HG02798 (cell line): Measurements from ENCODE around the gene C1orf94.

ENCODE experiments used
- ATAC-seq: cut with Tn5 transposase; IDR thresholded peaks from one replicate; pipeline ENCODE4 v1.9.1; 2021; ENCODE audit warnings: mild to moderate bottlenecking; ENCODE audit not compliant: unreplicated experiment, poor library complexity

Gene C1orf94, protein sequence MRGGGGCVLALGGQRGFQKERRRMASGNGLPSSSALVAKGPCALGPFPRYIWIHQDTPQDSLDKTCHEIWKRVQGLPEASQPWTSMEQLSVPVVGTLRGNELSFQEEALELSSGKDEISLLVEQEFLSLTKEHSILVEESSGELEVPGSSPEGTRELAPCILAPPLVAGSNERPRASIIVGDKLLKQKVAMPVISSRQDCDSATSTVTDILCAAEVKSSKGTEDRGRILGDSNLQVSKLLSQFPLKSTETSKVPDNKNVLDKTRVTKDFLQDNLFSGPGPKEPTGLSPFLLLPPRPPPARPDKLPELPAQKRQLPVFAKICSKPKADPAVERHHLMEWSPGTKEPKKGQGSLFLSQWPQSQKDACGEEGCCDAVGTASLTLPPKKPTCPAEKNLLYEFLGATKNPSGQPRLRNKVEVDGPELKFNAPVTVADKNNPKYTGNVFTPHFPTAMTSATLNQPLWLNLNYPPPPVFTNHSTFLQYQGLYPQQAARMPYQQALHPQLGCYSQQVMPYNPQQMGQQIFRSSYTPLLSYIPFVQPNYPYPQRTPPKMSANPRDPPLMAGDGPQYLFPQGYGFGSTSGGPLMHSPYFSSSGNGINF

DNA sequence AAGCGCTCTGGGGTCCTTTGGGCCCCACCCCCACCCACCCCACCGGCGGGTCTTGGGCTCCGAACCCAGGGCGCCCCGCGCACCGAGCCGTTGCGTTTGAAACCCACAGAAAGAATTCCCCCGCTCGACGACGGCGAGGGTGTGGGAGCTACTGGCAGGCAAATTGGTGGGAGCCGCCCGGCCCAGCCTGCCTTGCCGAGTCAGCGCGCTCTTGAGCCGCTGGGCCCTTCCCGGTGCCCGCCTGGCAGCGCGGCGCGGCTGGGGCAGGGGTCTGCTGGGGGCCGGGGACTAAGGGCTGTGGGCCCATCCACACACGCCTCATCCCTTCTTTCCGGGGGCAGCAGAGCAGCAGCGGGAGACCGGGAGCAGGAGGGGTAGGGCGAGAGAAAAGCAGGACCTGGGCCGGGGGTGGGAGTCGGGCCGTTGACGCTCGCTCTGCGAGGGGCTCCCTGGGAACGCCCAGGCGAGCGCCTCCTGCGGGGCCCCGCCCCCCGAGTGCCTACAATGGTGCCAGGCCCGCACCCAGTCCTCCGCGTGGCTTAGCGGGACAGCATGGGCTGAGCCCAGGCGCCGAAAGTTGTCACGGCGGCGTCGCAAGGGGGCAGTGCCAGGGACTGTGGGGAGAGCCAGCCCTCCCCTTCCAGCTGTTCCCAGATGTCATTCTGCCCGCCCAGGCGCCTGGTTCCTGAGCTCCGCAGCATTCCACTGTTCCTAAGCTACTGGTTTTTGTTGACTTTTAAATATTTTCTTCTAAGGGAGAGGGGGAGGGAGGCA, at the start of gene C1orf94:
Gene C1orf94, plus strand, starts transcription at position 78 of the 774 bp plus-strand sequence. CDS start 883 bp downstream, outside the sequence.
- no peak for ATAC-seq

DNA sequence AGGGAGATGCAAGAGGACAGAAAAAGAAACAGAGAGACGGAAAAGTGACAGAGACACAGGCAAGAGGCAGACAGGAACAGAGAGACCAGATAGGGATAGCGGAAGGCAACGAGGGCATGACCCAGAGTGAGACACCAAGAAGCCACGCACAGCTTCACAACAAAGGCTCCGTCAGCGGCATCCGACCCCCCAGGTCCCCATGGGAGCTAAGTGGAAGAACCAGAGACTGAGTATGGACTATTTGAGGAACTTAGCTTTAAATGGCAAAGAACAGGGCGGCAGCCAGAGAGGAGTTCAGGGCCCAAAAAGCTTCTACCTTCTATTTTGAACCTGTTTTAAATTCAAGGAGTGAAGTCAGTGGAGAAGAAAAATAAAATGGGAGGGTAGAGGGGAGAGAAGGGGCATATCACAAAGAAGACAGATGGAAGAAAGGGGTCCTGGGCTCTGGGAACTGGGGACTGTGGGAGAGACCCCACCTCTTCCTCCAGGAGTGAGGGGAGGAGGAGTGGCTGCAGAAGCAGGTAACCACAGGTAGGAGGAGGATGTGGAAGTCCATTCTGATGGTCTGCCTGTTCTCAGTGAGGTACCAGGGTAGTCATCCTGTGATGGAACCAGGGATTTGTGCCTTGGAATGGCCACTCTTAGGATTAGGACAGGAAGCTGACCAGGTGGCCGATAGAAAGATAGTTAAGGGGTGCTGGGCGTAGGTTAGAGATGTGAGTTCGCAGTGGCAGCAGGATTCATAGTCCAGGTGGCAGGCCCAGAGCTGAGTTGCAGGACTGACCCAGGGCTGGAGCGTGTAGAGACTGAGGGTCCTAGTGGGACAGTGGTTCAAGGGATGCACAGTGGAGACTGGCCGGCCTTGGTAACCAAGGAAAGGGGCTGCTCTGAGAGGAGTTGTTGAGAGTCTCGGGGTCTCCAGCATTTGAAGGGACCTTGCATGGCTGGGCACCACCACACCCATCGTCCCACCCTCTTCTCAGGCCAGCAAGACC, 49.4 kb upstream of the C1orf94 start:
- no peak for ATAC-seq

DNA sequence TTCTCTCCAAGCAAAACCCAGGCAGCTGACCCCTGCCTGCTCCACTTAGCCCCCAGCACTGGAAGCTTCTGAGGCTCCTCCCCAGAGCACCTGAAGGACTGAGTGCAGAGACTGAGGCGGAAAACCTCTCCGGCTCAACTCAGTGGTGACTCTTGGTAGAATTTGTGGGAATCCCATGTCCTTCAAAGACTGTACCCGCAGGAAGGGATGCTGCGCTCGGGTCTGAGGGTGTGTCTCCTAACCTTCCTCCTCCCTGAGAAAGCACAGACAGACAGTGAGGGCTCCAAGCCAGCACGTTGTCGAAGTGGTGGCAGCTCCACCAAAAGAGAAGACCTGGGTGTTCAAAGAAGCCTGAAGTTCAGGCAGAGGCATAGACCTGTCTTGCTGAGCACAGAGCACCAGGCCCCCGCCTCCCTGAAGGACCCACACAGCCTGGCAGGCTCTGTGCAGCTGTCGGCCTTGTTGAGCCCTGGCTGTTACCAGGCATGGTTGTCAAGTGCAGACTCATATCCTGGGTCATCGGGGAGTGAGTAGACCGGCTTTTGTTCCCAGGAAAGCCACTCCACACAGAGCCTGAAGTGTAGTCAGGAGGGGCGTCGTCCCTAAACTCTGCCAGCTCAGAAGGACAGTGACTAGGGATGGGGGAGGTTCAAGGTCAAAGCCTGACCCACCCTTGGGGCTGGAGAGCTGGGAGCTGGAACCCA, 48.4 kb upstream of the C1orf94 start:
- ATAC-seq = no peak

DNA sequence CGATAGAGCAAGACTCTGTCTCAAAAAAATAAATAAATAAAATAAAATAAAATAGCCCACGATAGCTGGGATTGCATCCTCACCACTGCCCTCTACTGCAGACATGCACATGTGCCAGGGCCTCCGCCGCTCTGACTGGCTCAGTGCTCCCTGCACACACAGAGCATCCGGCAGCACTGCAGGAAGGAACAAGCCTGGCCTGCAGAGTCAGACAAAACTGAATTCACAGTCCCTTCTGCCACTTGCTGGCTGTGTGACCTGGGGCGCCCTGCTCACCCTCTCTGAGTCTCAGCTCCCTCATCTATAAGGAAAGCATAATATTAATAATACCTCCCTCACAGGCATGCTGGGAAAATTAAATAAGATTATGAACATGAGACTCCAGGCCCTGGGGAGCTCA, 47.1 kb upstream of the C1orf94 start:
- no peak for ATAC-seq

DNA sequence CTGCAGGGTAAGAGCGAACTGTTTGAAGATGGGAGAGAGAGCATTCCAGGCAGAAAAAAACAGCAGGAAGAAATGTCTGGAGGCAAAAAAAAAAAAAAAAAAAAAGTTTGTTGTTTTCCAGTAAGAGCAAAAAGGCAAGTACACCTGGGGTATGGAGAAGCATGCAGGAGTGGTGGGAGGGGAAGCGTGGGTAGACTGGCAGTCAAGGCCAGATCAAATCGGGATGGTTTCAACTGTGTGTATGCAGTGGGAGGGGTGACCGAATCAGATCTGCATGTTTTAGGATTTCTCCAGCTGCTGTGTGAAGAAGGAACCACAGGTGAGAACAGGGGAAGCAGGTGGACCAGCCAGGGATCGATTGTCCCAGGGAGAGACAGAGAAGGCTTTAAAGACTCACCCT, 46.4 kb upstream of the C1orf94 start:
- ATAC-seq = no peak

DNA sequence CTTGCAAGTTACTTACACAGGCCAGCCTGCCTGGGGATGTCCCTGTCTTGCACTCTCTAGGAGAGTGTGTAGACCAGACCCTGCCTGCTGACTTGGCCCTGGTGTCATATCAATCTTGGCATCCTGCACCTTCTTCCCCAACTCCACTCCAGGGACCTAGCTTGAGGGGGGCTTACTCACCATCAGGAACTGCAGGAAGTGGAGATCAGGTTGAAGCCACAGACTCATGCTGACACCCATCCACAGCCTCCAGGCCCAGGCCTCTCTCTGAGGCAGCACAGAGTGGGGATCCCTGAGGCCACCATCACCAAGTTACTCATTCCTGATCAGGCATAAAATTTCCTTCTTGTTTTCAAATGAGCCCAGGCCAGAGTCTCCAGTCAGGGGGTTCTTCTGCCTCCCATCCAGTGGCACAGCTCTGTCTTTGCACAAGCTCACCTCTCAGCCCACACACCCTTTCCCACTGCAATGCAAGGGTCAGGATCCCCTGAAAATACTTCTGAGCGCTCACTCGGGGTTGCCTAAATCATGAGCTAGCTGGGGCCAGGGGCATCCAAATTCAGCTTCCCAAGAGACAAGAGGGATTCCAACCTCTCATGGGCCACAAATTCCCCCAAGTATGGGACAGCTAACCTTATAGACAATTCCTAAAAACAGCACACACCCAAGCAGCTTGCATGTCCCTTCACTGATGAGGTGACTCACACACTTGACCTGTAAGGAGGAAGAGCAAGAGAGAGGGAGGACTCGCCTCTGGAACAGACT, 45.1 kb upstream of the C1orf94 start:
- no peak for ATAC-seq

DNA sequence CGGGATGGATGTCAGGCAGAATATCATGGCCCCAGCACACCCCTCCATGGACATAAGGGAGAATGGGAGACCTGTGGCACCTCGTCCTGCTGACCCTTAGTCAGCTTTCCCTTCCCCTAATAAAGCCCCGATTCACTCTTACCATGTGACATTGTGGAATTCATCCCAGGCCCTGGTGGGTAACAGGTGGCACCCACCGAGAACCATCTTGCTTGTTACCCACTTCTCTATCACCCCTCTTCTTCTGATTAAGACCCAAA, 44.6 kb upstream of the C1orf94 start:
- ATAC-seq = no peak

DNA sequence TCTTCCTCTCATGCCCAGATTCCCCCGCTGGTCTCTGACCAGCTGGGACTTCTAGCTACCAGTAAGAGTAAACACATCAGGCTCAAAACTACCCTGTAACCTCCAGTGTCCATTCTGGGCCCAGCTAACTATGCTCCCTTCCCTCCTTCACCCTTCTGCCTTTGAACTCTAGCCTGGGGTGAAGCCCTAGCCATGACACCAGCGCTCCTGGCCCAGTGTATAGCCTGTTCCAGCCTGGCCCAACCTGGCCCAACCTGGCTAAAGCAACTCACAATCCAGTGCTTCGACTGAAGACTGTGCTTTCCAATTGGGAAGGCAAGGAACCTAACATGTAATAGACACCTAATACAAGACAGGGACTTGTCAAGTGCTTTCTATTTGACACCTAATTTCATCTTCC, 39.3 kb upstream of the C1orf94 start:
- ATAC-seq = no peak

DNA sequence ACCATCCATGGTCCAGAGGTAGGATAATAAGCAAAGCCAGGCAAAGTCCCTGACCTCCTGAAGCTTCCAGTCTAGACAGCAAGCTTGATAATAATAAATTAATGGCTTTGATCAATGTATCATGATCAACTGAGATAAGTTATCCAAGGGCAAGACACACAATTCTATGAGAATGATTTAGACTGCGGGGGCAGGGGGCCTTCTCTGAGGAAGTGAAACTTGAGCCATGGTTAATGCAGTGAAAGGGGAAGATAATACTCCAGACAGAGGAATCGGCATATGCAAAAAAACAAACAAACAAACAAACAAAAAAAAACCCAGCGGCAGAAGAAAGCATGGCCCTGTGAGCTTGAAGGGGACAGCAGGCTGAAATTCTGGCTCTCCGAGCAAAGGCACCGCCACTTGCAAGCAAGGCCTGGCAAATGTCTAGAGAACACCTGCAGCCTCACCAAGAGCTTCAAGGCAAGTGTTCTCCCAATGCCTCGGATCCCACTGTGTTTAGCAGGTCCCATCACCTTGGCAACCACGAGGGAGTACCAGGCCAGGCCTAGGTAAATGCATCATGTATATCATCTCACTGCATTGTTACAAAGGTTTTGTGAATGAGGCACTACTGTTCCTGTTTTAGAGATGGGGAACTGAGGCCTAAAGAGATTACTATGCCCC, 36.6 kb upstream of the C1orf94 start:
- ATAC-seq = no peak

DNA sequence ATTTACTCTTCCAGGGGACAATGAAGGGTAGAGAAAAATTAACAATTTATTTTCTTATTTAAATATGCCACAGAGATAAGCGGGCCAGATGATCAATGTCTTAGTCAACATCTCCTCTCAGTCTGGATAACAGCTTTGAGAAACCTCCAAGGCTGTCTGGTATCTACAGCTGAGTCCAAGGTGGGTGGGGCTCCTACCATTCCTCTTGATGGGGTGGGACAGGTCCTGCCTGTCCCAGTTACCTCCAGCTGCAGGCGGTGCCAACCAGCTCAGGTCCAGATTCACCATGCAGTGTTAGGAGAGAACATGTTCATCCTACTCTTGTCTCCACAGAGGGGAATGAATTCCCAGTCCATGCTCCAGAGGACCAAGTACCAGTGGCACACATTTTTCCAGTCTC, 32.7 kb upstream of the C1orf94 start:
- no peak for ATAC-seq

DNA sequence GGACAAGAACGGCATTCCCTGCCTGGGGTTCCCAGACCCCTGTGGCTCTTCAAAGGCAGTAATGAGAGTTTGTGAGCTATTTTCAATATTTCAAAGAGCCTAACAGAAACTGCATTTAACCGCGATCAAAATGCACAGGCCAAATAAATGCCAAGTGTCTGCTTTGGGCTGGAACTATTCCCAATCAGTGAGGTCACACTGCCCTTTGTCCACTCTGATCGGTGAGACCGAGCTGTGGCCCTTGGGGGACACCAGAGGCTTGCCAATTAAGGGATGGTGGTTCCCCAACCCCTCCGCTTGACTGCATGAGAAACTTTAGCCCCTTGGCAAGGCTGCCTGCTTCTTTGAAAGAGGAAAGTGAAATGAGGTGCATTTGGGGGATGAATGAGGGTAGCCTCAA, 31.9 kb upstream of the C1orf94 start:
- no peak for ATAC-seq

DNA sequence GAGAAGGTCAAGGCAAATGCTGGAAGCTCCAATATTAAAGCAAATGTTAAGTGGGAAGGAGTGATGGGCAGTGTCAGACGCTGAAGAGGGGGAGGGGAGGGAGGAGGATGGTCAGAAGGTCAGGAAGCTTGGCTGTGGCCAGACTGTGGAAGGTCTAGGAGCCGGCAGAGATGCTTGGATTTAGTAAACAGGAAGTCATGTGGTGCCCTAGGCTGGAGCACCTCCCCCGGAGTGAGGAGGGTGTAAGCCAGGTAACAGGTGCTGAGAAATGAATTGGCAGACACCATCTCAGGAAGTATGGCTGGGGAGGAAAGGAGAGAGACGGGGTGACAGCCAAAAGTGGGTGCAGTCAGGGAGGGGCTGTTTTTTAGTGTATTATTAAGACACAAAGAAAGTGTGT, 29.4 kb upstream of the C1orf94 start:
- no peak for ATAC-seq

DNA sequence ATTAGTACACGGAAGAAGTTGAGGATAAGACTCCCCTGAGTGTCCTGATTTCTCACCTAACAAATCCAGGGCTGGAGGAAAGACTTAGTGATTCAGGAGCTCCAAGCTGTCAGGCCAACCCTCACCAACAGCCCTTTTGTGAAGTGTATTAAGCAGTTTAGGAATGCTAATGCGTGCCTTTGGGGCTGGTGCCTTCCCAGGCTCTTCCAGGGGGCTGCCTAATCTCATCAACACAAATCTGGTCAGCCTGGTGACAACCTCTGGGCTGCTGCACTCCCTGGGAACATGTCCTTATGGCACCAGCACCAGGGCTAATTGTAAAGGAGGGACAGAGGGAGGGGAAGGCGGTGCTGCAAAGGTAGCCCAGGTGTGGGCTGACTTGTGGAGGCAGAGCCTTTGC, 27.2 kb upstream of the C1orf94 start:
- ATAC-seq = no peak

DNA sequence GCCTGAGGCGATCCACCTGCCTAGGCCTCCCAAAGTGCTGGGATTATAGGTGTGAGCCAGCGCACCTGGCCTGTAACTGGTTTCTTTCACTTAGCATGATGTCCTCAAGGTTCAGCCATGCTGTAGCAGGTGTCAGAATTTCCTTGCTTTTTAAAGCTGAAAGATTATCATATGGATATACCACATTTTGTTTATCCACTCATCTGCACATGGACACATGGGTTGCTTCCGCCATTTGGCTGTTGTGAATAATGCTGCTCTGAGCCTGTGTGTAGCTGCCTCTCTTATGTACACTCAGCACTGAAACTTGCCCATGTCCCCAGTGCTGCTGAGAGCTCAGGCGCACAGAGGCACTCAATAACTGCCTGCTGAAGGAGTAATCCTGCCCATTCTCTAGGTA, 23.5 kb upstream of the C1orf94 start:
- ATAC-seq = no peak

DNA sequence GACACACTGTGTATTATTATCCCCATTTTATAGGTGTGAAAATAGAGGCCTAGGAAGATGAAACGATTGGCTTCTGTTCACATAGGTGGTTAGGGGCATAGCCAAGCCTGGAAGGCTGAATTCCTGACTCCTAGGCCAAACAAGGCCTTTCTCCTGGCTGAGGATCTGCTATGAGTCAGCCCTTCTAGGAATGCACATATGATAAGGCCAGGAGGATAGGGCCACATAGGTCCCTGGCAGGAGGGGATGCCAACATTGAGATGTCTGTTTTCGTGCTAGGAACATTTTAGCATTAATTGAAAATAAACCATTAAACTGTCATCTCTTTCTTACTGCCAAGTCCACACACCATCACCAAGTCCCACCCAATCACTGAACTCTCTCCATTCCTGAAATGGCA, 20.8 kb upstream of the C1orf94 start:
- no peak for ATAC-seq

DNA sequence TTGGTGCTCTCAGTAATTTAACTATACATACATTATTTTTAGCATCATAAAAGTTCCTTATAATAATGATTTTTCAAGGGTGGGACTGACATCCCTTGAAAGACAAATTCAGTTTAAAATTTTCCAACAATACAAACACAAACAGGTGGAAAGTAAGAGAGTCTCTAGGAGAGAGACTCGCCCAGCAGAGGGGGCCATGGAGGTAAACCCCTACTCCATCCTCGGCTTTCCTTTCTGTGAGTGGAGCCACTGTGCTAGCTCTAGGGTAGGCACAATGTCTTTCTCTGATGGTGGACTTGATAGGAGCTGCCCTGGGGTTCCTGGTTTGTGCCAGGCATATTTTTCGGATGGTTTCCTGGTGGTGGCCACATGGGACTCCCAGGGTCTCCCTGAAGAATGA, 20.0 kb upstream of the C1orf94 start:
- no peak for ATAC-seq

DNA sequence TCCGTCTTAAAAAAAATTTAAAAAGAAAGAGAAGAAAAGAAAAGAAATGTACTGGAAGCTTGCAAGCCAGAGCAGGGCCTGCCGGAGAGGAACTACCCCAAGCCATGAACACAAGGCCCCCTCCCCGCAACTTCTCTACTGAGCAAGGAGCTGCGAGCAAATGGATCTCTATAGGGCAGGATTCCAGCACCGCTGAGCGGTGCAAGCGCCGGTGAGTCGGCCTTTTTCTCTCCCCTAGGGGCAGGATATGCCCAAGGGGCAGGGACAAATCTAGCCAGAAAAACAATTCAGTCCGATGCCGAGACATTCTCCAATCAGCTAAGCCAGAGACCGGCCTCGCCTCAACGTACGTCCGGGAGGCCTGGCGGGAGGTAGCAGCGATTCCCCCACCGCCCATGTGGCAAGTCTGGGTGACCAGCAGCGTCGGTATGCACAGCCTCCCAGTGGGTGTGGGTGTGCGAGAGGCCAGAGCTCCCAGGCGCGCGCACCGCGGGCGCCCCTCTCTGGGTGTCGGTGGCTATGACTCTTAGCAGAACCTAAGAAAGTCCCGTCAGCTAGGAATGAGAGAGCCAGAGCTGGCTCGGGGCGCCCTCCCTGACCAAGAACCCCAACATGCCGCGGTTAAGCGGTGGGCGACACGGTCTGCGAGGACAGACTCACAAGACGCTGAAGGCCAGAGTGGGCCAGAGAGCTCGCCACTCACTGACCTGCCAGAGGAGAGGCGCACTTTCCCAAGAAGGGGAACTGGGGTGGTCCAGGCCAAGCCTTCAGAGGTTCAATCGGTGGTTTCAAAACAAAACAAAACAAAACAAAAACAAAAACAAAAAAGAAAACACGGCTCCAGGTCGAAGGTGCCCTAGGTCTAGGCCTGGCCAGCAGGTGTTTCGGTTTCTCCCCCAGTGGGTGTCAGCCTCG, 13.6 kb upstream of the C1orf94 start:
- ATAC-seq = no peak
